ENCODE data around the gene HDHD2. TPM values are rescaled to one million over a fixed set of nuclear protein-coding genes. Genes with fewer than 3 reads are reported as not detected.
"Not testable (repeated sequence)": the region's sequence is repeated elsewhere in the genome, so short reads cannot be mapped to it uniquely, and the experiment has no call there.

Gene HDHD2
- total RNA-seq, 1 donor from 2014 or later = 42.3 TPM

DNA sequence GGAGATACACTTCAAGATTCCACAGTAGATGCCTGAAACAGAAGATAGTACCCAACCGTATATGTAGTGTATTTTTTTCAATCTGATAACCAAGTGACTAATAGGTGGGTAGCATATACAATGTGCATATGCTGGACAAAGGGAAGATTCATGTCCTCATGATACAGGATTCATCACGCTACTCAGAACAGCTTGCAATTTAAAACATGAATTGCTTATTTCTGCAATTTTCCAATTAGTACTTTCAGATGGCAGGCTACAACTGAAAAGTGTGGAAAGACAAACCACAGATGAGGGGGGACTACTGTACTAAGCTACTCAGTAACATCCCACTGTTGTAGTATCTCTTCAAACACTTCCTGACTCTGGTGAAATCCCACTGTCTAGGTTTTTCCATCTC is 22.2 kb upstream of the HDHD2 start:
- H3K4me1 ChIP-seq = peaks cover 57% of the 10 kb centered on the region
- intact Hi-C loops (cut with micrococcal nuclease) = no loop called here

DNA sequence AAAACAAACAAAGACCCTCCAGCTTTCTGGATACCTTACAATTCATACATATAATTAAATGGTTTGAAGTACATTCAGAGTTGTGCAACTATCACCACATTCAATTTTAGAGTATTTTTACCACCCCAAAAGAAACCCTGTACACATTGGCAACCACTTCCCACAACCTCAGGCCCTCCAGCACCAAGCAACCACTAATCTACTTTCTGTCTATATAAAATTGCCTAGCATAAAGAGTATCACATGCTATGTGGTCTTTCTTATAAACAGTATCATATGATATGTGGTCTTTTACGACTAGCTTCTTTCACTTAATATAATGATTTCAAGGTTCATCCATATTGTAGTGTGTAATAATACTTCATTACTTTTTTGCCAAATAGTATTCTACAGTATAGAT is 18.6 kb upstream of the HDHD2 start:
- DNase-seq = no peak
- TF ChIP-seq, protein P1, sequence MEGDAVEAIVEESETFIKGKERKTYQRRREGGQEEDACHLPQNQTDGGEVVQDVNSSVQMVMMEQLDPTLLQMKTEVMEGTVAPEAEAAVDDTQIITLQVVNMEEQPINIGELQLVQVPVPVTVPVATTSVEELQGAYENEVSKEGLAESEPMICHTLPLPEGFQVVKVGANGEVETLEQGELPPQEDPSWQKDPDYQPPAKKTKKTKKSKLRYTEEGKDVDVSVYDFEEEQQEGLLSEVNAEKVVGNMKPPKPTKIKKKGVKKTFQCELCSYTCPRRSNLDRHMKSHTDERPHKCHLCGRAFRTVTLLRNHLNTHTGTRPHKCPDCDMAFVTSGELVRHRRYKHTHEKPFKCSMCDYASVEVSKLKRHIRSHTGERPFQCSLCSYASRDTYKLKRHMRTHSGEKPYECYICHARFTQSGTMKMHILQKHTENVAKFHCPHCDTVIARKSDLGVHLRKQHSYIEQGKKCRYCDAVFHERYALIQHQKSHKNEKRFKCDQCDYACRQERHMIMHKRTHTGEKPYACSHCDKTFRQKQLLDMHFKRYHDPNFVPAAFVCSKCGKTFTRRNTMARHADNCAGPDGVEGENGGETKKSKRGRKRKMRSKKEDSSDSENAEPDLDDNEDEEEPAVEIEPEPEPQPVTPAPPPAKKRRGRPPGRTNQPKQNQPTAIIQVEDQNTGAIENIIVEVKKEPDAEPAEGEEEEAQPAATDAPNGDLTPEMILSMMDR (IDR thresholded peaks at IDR 0.05; ENCODE audit: borderline replicate concordance) = no peak
- H3K4me3 ChIP-seq = no peak overlapping the region
- no peaks in the 10 kb centered on the region for H3K27me3 ChIP-seq (ENCODE audit: low read depth)
- H3K9me3 ChIP-seq (replicated peaks) = no peaks in the 10 kb centered on the region
- no peak overlapping the region for H3K27ac ChIP-seq (replicated peaks)
- H3K4me1 ChIP-seq = peaks cover 35% of the 10 kb centered on the region
- no peaks in the 10 kb centered on the region for H3K36me3 ChIP-seq
- intact Hi-C loops (cut with micrococcal nuclease) = no loop called here

More for the DNA sequence above, 22.2 kb upstream of the HDHD2 start:
- TF ChIP-seq, protein P1 (IDR thresholded peaks at IDR 0.05; ENCODE audit: borderline replicate concordance) = no peak
- H3K36me3 ChIP-seq = no peaks in the 10 kb centered on the region
- no peaks in the 10 kb centered on the region for H3K27me3 ChIP-seq (ENCODE audit: low read depth)
- H3K4me3 ChIP-seq = no peak overlapping the region
- no peak for DNase-seq
- H3K9me3 ChIP-seq (replicated peaks) = no peaks in the 10 kb centered on the region
- no peak overlapping the region for H3K27ac ChIP-seq (replicated peaks)

DNA sequence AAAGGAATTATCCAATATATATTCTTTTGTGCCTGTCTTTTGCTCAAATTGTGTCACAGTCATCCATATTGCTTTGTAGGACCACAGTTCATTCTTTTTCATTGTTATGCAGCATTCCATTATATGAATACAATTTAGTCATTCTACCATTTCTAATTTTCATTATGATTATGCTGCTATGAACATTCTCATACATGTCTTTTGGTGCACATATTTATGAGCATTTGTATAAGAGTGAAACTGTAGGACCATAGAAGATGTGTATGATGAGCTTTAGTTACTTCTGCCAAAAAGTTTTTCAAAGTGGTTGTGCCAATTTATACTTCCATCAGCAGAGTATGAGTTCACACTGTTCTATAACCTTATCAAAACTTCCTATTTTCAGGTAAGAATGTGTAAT is 18.2 kb upstream of the HDHD2 start:
- Histone ChIP-seq H3K4me1 (peaks cover 31% of the 10 kb centered on the region), H3K4me3 (no peak overlapping the region), H3K9me3 (replicated peaks) (no peaks in the 10 kb centered on the region), H3K27me3 (ENCODE audit: low read depth) (no peaks in the 10 kb centered on the region), H3K27ac (replicated peaks) (no peak overlapping the region), H3K36me3 (no peaks in the 10 kb centered on the region)
- intact Hi-C loops (cut with micrococcal nuclease) = no loop called here
- DNase-seq = no peak
- TF ChIP-seq, protein P1 (IDR thresholded peaks at IDR 0.05; ENCODE audit: borderline replicate concordance) = no peak

DNA sequence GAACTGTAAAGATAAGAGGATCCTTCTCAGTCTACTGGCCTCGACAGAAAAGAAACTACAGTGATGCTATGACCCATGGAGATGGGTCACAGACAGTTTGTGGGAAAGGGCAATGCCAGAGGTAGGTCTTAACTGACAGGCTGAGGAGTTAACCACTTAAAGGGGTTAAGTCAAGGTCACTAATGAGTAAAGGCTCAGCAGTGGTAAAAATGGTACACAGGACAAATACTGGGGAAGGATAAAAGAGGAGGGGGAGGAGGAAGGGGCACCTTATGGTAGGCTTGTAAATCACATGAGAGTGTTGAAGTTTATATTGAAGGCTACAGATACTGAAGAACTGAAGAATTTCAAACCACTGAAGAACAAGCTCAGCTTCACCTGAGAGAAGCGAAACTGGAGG is 16.0 kb upstream of the HDHD2 start:
- peaks cover 12% of the 10 kb centered on the region for H3K4me1 ChIP-seq
- H3K36me3 ChIP-seq = no peaks in the 10 kb centered on the region
- intact Hi-C loops (cut with micrococcal nuclease) = no loop called here
- no peaks in the 10 kb centered on the region for H3K27me3 ChIP-seq (ENCODE audit: low read depth)
- H3K9me3 ChIP-seq (replicated peaks) = no peaks in the 10 kb centered on the region
- DNase-seq = no peak
- TF ChIP-seq, protein P1 (IDR thresholded peaks at IDR 0.05; ENCODE audit: borderline replicate concordance) = no peak
- no peak overlapping the region for H3K27ac ChIP-seq (replicated peaks)
- H3K4me3 ChIP-seq = no peak overlapping the region

DNA sequence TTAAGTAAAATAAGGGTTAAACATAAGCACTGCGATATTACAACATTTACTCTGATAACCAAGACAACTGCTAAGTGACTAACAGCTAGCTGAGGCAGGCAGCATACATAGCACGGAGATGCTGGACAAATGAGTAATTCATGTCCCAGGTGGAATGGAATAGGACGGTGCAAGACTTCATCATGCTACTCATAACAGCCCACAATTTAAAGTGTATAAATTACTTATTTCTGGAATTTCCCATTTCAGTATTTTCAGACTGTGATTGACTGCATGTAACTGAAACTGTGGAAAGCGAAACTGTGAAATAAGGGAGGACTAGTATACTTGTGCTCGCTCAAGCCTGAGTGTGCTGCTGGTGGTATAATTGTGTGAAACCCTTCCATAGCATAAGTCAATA is 12.9 kb upstream of the HDHD2 start:
- H3K9me3 ChIP-seq (replicated peaks) = no peaks in the 10 kb centered on the region
- H3K27me3 ChIP-seq (ENCODE audit: low read depth) = no peaks in the 10 kb centered on the region
- TF ChIP-seq, protein P1 (IDR thresholded peaks at IDR 0.05; ENCODE audit: borderline replicate concordance) = no peak
- intact Hi-C loops (cut with micrococcal nuclease) = no loop called here
- H3K27ac ChIP-seq (replicated peaks) = no peak overlapping the region
- H3K4me1 ChIP-seq = peaks cover 4% of the 10 kb centered on the region
- no peak for DNase-seq
- H3K36me3 ChIP-seq = no peaks in the 10 kb centered on the region
- no peak overlapping the region for H3K4me3 ChIP-seq

DNA sequence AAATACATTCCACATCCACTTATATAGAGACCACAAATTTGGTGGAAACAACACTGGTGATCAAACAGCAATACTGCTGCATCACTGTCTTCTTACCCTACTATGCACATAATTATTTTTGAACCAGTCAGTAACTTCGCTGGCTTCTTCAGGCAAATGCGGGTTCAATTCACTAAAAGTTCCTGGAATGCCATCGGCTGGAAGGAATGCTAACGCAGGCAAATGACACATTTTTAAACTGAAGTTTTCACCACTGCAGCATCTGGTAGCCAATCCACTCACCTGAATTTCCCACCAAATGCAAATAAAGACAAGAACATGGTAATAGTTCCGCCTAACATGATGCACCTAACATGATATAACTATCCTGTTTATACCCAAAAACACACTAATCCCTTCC is 10.0 kb upstream of the HDHD2 start:
- Histone ChIP-seq H3K27me3 (ENCODE audit: low read depth) (no peaks in the 10 kb centered on the region), H3K9me3 (replicated peaks) (no peaks in the 10 kb centered on the region), H3K36me3 (peaks cover 2% of the 10 kb centered on the region), H3K4me1 (no peaks in the 10 kb centered on the region), H3K27ac (replicated peaks) (no peak overlapping the region), H3K4me3 (no peak overlapping the region)
- intact Hi-C loops (cut with micrococcal nuclease) = no loop called here
- no peak for DNase-seq
- TF ChIP-seq, protein P1 (IDR thresholded peaks at IDR 0.05; ENCODE audit: borderline replicate concordance) = no peak

DNA sequence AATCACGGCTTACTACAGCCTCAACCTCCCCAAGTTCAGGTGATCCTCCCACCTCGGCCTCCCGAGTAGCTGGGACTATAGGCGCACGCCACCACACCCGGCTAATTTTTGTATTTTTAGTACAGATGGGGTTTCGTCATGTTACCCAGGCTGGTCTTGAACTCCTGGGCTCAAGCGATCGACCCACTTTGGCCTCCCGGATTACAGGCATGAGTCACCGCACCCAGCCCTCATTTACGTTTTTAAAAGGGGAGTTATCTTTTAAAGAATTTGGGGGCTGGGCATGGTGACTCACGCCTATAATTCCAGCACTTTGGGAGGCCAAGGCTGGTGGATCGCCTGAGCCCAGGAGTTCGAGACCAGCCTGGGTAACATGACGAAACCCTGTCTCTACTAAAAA is 8.1 kb upstream of the HDHD2 start:
- H3K4me3 ChIP-seq; intact Hi-C loops (cut with micrococcal nuclease); H3K9me3 ChIP-seq (replicated peaks); H3K27me3 ChIP-seq (ENCODE audit: low read depth); H3K27ac ChIP-seq (replicated peaks); H3K4me1 ChIP-seq; DNase-seq: not testable (repeated sequence)
- H3K36me3 ChIP-seq = peaks cover 20% of the 10 kb centered on the region

Data from left ventricle myocardium inferior (tissue), 1 donor.